ENCODE data around the gene EEF1B2. TPM values are rescaled to one million over a fixed set of nuclear protein-coding genes. Genes with fewer than 3 reads are reported as not detected.
"Not testable (repeated sequence)": the region's sequence is repeated elsewhere in the genome, so short reads cannot be mapped to it uniquely, and the experiment has no call there.

The EEF1B2 gene
- polyA plus RNA-seq, 5 donors, result 706 to 976 (median 734) TPM

- peak in 1 of 2 donors; percentile 44 for DNase-seq
These were observed 571 bp downstream of the EEF1B2 start for GRCh38 chr2:206160125-206160806.

GRCh38 chr2:206160807-206161179, 1.1 kb downstream of the EEF1B2 start:
- DNase-seq, result no peak

GRCh38 chr2:206162401-206162800, 2.7 kb downstream of the EEF1B2 start:
- DNase-seq, result not testable (repeated sequence)

- DNase-seq, result no peak
These were observed 3.7 kb downstream of the EEF1B2 start for GRCh38 chr2:206163251-206163880.

GRCh38 chr2:206164261-206164862, 4.7 kb downstream of the EEF1B2 start:
- DNase-seq, result peak; percentile 16

GRCh38 chr2:206168230-206168629, 8.5 kb downstream of the EEF1B2 start:
- not testable (repeated sequence) for DNase-seq

GRCh38 chr2:206171624-206172397, 12.1 kb downstream of the EEF1B2 start:
- DNase-seq, result not testable (repeated sequence)

GRCh38 chr2:206173147-206173546, 13.5 kb downstream of the EEF1B2 start:
- DNase-seq, result no peak

GRCh38 chr2:206176121-206176520, 16.4 kb downstream of the EEF1B2 start:
- no peak for DNase-seq

- no peak for DNase-seq
These were observed 17.2 kb downstream of the EEF1B2 start for GRCh38 chr2:206176901-206177300.

GRCh38 chr2:206181526-206181925, 21.8 kb downstream of the EEF1B2 start:
- not testable (repeated sequence) for DNase-seq

GRCh38 chr2:206189691-206190090, 30.0 kb downstream of the EEF1B2 start:
- DNase-seq, result no peak

GRCh38 chr2:206190111-206190510, 30.4 kb downstream of the EEF1B2 start:
- DNase-seq, result no peak

GRCh38 chr2:206190689-206191088, 31.0 kb downstream of the EEF1B2 start:
- DNase-seq, result no peak

- DNase-seq, result no peak
These were observed 32.5 kb downstream of the EEF1B2 start for GRCh38 chr2:206192157-206192556.

GRCh38 chr2:206193671-206194357, 34.1 kb downstream of the EEF1B2 start:
- DNase-seq, result no peak

GRCh38 chr2:206198677-206199076, 39.0 kb downstream of the EEF1B2 start:
- DNase-seq, result no peak

- no peak for DNase-seq
These were observed 41.6 kb downstream of the EEF1B2 start for GRCh38 chr2:206201075-206201848.

- no peak for DNase-seq
These were observed 42.8 kb downstream of the EEF1B2 start for GRCh38 chr2:206202446-206202845.

GRCh38 chr2:206203331-206203730, 43.6 kb downstream of the EEF1B2 start:
- no peak for DNase-seq

- DNase-seq, result no peak
These were observed 45.0 kb downstream of the EEF1B2 start for GRCh38 chr2:206204710-206205109.

All from right lung (tissue), 5 donors.